Measurements from ENCODE around the gene PROKR1. TPM values are rescaled to one million over a fixed set of nuclear protein-coding genes. Genes with fewer than 3 reads are reported as not detected.
"Not testable (repeated sequence)": the region's sequence is repeated elsewhere in the genome, so short reads cannot be mapped to it uniquely, and the experiment has no call there.

Gene PROKR1
- total RNA-seq, 1 experiment from 2014 or later, result not detected

- Mint-ChIP-seq H3K4me1 (ENCODE audit: low read depth, unreplicated experiment) (no peaks in the 10 kb centered on the region), H3K9me3 (ENCODE audit: low read depth, unreplicated experiment) (no peaks in the 10 kb centered on the region), H3K27me3 (ENCODE audit: unreplicated experiment) (peaks cover 51% of the 10 kb centered on the region), H3K36me3 (ENCODE audit: insufficient read depth, unreplicated experiment) (peaks cover 6% of the 10 kb centered on the region), H3K4me3 (ENCODE audit: low read depth, unreplicated experiment) (no peak overlapping the region), H3K27ac (ENCODE audit: unreplicated experiment) (no peak overlapping the region)
- intact Hi-C loops (cut with micrococcal nuclease; ENCODE audit: unreplicated experiment), result no loop called here
- TF ChIP-seq CTCF (IDR thresholded peaks at IDR 0.05; ENCODE audit: unreplicated experiment), result no peak
- DNase-seq, result no peak
- CTCF ChIA-PET, result no interaction called here
- no TSS peak for BruUV-seq (replicated peaks)
Observed at GRCh38 chr2:68671961-68672360, 28.6 kb downstream of the PROKR1 start.

- Mint-ChIP-seq H3K9me3 (ENCODE audit: low read depth, unreplicated experiment) (no peaks in the 10 kb centered on the region), H3K36me3 (ENCODE audit: insufficient read depth, unreplicated experiment) (peaks cover 6% of the 10 kb centered on the region), H3K4me1 (ENCODE audit: low read depth, unreplicated experiment) (no peaks in the 10 kb centered on the region), H3K27me3 (ENCODE audit: unreplicated experiment) (peaks cover 51% of the 10 kb centered on the region), H3K4me3 (ENCODE audit: low read depth, unreplicated experiment) (no peak overlapping the region), H3K27ac (ENCODE audit: unreplicated experiment) (no peak overlapping the region)
- intact Hi-C loops (cut with micrococcal nuclease; ENCODE audit: unreplicated experiment), result no loop called here
- CTCF ChIA-PET, result no interaction called here
- no peak for DNase-seq
- no TSS peak for BruUV-seq (replicated peaks)
- TF ChIP-seq CTCF (IDR thresholded peaks at IDR 0.05; ENCODE audit: unreplicated experiment), result no peak
Observed at GRCh38 chr2:68673631-68674030, 30.3 kb downstream of the PROKR1 start.

- no peak for TF ChIP-seq CTCF (IDR thresholded peaks at IDR 0.05; ENCODE audit: unreplicated experiment)
- BruUV-seq (replicated peaks), result no TSS peak
- DNase-seq, result no peak
- Mint-ChIP-seq H3K27me3 (ENCODE audit: unreplicated experiment) (peaks cover 47% of the 10 kb centered on the region), H3K9me3 (ENCODE audit: low read depth, unreplicated experiment) (no peaks in the 10 kb centered on the region), H3K36me3 (ENCODE audit: insufficient read depth, unreplicated experiment) (peaks cover 14% of the 10 kb centered on the region), H3K4me3 (ENCODE audit: low read depth, unreplicated experiment) (no peak overlapping the region), H3K27ac (ENCODE audit: unreplicated experiment) (no peak overlapping the region), H3K4me1 (ENCODE audit: low read depth, unreplicated experiment) (no peaks in the 10 kb centered on the region)
- intact Hi-C loops (cut with micrococcal nuclease; ENCODE audit: unreplicated experiment), result no loop called here
- CTCF ChIA-PET, result no interaction called here
Observed at GRCh38 chr2:68675470-68675869, 32.1 kb downstream of the PROKR1 start.

GRCh38 chr2:68677837-68678236, 34.5 kb downstream of the PROKR1 start:
- H3K27me3 Mint-ChIP-seq (ENCODE audit: unreplicated experiment), result peaks cover 52% of the 10 kb centered on the region
- H3K9me3 Mint-ChIP-seq (ENCODE audit: low read depth, unreplicated experiment); BruUV-seq (replicated peaks); DNase-seq; H3K4me3 Mint-ChIP-seq (ENCODE audit: low read depth, unreplicated experiment); CTCF ChIA-PET; H3K4me1 Mint-ChIP-seq (ENCODE audit: low read depth, unreplicated experiment); H3K27ac Mint-ChIP-seq (ENCODE audit: unreplicated experiment); intact Hi-C loops (cut with micrococcal nuclease; ENCODE audit: unreplicated experiment): not testable (repeated sequence)
- H3K36me3 Mint-ChIP-seq (ENCODE audit: insufficient read depth, unreplicated experiment), result peaks cover 14% of the 10 kb centered on the region

- DNase-seq, result peak; percentile 36
- H3K27ac Mint-ChIP-seq (ENCODE audit: unreplicated experiment), result not testable (repeated sequence)
Observed at GRCh38 chr2:68679166-68679916, 36.0 kb downstream of the PROKR1 start.

GRCh38 chr2:68679917-68680267, 36.5 kb downstream of the PROKR1 start:
- H3K4me3 Mint-ChIP-seq (ENCODE audit: low read depth, unreplicated experiment), result peak overlapping the region; percentile 70
- CTCF ChIA-PET; BruUV-seq (replicated peaks); H3K4me1 Mint-ChIP-seq (ENCODE audit: low read depth, unreplicated experiment); H3K9me3 Mint-ChIP-seq (ENCODE audit: low read depth, unreplicated experiment); intact Hi-C loops (cut with micrococcal nuclease; ENCODE audit: unreplicated experiment); H3K27ac Mint-ChIP-seq (ENCODE audit: unreplicated experiment); DNase-seq: not testable (repeated sequence)
- H3K36me3 Mint-ChIP-seq (ENCODE audit: insufficient read depth, unreplicated experiment), result peaks cover 11% of the 10 kb centered on the region
- H3K27me3 Mint-ChIP-seq (ENCODE audit: unreplicated experiment), result peaks cover 31% of the 10 kb centered on the region

More at GRCh38 chr2:68679166-68679916, 36.0 kb downstream of the PROKR1 start:
- intact Hi-C loops (cut with micrococcal nuclease; ENCODE audit: unreplicated experiment); H3K9me3 Mint-ChIP-seq (ENCODE audit: low read depth, unreplicated experiment); BruUV-seq (replicated peaks); CTCF ChIA-PET; H3K4me1 Mint-ChIP-seq (ENCODE audit: low read depth, unreplicated experiment): not testable (repeated sequence)
- Mint-ChIP-seq H3K27me3 (ENCODE audit: unreplicated experiment) (peaks cover 37% of the 10 kb centered on the region), H3K4me3 (ENCODE audit: low read depth, unreplicated experiment) (peak overlapping the region; percentile 70), H3K36me3 (ENCODE audit: insufficient read depth, unreplicated experiment) (peaks cover 14% of the 10 kb centered on the region)
